ENCODE measurements around the gene EEA1. TPM values are rescaled to one million over a fixed set of nuclear protein-coding genes. Genes with fewer than 3 reads are reported as not detected.
A peak's percentile ranks its signal among the peaks of the same experiment; 100 is the strongest.
"Not testable (repeated sequence)": the region's sequence is repeated elsewhere in the genome, so short reads cannot be mapped to it uniquely, and the experiment has no call there.

EEA1 gene
- total RNA-seq, 1 donor from 2014 or later, result 15.5 TPM

DNA sequence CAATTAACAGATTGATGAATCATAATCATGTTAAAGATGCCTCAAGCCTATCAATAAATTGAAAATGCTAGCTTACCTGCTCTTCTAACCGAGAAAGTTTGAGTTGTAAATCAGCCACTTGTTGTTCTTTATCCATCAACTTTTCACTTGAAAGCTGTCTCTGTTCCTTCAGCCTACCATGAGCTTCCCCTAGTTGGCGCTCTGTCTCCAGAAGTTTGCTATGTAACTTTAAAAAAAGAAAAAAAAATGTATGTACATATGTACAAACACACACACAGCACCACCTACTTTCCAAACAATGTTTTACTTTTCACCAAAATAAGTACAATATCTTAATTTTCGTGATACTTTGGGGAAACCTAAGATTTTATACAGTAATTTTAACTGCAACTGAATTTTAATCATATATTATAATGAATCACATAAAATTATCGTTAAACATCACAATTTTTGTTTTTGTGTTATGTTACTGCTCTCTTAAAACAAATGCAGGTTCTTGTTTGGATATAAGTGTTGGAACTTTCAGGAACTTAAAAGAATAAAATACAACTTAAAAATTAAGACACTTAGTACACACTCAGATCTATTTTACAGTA, 101.2 kb downstream of the EEA1 start:
- peak; percentile 39 for FAIRE-seq
- DNase-seq (ENCODE audit: low spot score in 2 of 2), result no peak

DNA sequence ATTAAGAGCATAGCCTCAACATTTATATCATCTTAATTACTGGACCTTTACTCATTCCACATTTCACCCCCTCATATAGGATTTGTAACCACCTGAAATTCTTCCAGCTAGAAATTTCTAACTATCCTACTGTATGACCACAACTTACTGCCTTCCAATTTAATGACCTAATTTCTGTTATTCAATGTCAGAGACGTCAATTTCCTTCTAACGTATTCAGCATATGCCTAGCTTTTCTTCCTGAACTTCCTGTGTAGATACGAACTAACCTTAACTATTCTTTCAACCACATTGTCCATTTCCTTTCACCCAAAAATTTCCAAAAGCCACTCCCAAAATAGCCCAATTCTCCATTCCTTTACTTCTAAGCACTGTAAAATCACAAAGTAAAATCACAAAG, 108.0 kb downstream of the EEA1 start:
- no peak for DNase-seq (ENCODE audit: low spot score in 2 of 2)
- no peak for FAIRE-seq

DNA sequence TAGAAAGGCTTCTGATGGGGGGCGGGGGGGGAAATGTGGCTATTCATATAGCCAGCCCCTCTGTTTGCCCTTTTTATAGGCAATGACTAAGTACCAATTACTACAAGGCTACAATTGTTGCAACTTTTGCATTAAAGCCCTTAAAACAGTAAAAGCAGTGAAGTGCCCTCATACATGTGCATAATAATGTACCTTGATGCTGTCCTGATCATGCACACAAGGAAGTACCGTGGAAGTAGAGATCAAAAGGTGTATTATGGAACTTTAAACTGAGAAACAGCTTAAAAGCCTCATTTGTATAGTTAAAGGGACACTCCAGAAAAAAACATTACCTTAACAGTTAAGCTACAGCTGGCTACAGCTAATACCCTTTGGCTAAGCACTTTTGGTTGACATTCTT, 114.5 kb downstream of the EEA1 start:
- FAIRE-seq (no peak), DNase-seq (ENCODE audit: low spot score in 2 of 2) (no peak)

DNA sequence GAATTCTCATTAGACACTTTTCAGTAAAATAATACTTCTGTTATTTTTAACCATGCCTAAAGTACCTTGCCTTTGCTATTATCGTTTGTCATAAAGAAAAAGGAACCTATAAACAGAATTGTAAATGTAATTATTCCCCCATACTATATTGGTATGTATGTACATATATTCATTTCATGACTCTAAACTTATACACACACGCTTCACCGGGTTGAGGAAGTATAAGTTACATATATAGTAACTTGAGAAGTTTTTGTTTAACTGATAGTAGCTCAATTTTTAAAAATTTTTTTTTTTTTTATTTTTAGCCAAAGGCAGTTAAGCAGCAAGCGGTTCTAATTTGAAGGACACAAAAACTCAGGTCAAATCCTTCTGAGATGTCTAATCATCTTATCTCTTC, 118.7 kb downstream of the EEA1 start:
- no peak for FAIRE-seq
- no peak for DNase-seq (ENCODE audit: low spot score in 2 of 2)

DNA sequence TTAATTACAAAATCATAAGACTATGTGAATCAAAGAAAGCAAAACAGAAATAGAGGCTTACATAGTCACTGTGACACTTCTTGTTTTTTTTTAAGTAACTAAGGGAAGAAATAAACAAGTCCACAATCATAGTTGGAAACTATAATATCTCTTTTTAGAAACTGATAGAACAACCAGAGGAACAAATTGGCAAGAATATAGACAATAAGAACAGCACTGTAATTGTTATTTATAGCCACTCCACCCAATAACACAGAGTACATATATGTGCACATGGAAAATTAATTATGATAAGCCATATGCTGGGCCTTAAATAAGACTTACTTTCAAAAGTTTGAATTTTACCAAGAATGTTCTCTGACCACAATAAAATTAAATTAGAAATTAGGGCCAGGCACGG, 125.2 kb downstream of the EEA1 start:
- DNase-seq (ENCODE audit: low spot score in 2 of 2) (no peak), FAIRE-seq (no peak)

DNA sequence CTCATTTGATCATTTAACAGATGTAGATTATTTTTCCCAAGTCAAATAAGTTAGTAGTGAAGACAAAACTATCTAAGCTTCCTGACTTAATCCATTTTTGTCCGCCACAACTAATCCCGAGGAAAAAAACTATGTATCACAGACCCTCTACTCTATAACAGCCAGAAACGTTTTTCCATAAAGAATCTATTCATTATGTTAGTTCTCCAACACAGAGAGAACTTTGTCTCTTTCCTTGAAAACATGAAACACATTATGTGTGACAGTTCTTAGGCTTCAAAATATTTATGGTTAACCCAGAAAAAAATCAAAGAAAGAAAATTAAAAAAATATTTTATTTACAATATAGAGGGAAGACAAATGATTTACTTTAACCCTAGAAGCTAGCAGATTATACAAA, 126.2 kb downstream of the EEA1 start:
- no peak for DNase-seq (ENCODE audit: low spot score in 2 of 2)
- FAIRE-seq, result peak; percentile 91

DNA sequence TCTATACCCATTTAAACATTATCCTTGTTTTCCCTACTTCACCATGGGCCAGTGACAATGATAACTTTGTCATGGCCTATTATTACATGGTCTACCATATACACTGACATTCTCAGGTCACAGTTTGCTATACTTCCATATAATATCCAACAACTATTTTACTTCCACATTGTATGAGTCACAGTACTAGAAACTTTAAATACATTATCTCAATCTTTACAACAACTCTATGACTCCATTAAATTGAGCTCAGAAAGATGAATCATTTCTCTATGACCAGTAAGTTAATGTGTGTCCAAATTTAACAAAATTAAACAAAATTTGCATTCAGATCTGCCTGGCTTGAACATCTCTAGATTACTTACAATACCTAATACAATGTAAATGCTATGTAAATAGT, 132.4 kb downstream of the EEA1 start:
- no peak for FAIRE-seq
- no peak for DNase-seq (ENCODE audit: low spot score in 2 of 2)

DNA sequence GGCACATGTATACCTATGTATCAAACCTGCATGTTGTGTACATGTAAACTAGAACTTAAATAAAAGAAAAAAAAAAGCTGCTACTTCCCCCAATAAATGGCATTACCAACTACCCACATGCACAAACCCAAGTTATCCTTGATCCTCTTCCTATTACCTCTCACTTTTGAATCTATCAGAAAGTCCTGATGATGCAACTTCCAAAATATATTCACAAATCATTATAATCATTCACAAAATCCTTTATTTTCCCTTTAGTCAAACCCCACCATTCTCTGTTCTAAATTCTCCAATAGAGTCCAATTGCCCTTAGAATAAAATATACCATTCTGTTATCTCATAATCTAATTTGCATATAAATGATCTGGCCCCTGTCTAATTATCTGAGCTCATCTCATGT, 134.3 kb downstream of the EEA1 start:
- DNase-seq (ENCODE audit: low spot score in 2 of 2) (no peak), FAIRE-seq (no peak)

DNA sequence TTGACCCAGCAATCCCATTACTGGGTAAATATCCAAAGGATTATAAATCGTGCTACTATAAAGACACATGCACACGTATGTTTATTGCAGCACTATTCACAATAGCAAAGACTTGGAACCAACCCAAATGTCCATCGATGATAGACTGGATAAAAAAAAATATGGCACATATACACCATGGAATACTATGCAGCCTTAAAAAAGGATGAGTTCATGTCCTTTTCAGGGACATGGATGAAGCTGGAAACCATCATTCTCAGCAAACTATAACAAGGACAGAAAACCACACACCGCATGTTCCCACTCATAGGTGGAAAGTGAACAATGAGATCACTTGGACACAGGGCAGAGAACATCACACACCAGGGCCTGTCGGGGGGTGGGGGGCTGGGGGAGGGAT, 134.7 kb downstream of the EEA1 start:
- FAIRE-seq; DNase-seq (ENCODE audit: low spot score in 2 of 2): not testable (repeated sequence)

DNA sequence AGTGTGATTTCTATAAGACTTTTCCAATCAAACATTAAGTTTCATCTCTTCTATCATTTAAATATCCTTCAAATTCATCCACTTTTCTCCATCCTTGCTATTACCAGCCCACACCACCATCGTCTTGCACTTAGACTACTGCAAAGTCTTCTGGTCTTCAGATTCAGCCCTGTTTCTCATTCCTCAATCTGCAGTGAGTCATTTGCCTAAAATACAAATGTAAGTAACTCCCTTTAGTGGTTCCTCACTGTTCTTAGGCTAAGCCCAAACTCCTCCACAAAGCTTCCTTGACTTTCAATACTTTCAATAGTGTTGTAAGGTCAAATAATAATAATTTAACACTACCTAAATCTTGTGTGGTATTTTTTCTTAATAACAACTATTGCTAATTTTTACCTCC, 143.1 kb downstream of the EEA1 start:
- FAIRE-seq (no peak), DNase-seq (ENCODE audit: low spot score in 2 of 2) (no peak)

DNA sequence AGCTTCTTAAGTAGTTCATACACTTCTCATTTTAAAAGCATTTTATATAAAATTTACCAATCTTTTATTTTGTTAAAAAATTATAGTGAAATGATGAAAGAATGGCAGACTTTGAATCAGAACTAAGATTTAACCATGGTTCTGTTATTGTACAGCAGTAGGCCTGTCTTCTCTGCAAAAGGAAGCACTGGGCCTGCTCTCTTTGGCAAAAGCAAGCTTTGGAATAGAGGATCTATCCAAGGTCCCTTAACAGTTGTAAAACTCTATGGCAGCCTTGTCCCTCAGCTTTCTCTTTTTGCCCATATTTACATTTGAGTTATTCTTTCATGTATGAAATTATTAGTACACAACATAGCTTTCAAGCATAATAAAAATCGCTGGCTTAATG, 143.5 kb downstream of the EEA1 start:
- FAIRE-seq (no peak), DNase-seq (ENCODE audit: low spot score in 2 of 2) (no peak)

DNA sequence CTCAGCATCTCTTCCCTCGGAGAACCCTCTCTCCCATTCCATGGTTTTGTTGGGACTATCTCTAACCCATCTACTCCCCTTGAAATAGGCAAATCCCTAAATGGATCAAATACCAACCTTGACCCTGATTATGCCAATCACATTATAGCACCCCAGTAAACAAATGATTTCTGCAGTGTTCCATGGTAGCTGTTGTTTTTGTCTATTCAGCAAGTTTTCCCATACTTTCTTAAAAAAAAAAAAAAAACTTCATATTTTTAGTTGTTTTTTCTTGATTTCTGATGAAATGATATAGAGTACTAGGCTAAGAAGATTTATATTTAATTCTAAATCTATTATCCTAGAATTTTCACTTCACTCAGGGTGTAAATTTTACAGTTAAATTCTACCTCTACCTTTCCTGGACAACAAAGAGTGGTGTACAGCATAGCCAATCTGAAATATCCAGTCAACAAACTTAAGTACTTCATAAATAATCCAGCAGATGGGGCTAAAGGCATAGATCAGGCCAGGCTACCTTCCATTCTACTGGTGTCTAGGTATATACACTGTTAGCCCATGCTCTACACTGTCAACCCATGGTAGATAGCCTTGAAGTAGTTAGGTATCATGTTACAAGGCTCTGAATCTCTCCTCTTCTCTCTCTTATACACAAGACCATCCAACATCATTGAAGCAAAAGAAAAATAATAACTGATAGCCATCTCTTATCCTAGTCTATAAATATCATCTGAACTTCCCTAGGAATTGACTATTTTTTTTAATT, 144.1 kb downstream of the EEA1 start:
- DNase-seq (ENCODE audit: low spot score in 2 of 2), result peak in 1 of 2 donors; percentile 14
- FAIRE-seq, result peak; percentile 59

DNA sequence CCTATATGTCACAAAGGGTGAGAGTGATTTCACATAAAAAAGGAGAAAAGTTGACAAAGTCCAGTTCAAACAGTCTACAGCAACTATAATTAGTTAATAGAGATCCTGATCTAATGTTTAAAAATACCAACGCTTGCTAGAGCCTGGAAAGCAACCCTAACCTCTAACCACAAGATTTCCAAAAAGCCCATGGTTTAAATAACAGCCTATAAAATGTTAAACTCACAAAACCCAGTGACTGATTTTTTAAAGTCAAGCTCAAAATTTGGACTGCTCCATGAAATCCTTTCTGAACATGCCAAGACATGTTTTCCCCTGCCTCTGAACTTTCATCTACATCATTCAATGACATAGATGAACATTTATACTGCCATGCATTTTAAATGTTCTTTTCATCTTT, 144.7 kb downstream of the EEA1 start:
- DNase-seq (ENCODE audit: low spot score in 2 of 2) (no peak), FAIRE-seq (no peak)

DNA sequence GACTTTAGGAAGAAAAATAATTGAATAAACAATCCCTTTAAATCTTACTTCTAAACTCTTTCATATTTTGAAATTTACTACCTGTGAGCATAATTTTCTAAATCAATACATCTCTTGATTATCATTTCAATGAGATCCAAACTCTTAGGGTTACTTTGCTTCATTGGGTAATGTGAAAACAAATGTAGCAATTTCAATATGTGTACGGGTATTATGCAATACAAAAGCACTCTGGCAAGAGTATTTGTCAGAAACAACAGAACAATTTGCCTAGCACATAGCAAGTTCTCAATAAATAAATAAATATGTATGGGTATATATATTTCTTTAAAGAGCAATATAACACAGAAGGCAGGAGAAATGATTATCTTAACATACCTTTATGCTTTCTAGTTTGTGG, 149.2 kb downstream of the EEA1 start:
- FAIRE-seq, result no peak

DNA sequence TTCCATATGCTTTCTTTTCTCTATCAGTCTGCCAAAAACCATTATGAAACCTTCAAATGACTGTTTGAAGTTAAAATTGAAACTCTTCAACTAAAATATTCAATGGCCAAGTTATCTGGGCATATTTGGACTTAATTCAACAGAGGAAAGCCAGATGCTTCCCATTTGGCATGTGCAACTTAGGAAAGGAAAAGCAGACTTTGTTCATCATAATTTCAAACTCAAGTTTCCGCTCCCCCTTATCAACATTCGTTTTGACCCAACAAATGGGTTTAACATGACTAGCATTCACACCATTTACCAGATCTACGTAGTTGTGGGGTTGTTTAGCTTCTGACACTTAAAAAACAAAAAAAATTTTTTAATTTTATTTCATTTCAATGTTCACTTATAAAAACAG, 150.6 kb downstream of the EEA1 start:
- no peak for FAIRE-seq
- DNase-seq (ENCODE audit: low spot score in 2 of 2), result no peak

More for the DNA sequence above, 149.2 kb downstream of the EEA1 start:
- no peak for DNase-seq (ENCODE audit: low spot score in 2 of 2)

DNA sequence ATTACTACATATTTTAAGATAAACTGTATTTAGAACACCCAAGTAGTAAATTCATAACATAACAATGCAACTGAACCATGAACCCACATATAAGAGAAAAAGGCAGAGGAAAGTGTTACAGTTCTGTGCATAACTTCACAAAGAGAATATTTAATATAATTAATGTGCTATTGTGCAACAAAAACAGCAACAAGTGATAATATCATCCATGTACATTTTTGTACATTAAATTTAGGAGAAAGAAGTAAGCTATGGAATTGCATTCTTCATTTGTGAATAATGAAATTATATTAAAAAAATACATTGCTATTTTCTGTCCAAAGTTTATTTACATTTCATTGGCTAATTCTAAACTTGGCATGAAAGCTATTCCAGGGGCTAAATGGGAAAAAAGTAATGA, 153.7 kb downstream of the EEA1 start:
- FAIRE-seq (no peak), DNase-seq (ENCODE audit: low spot score in 2 of 2) (no peak)

DNA sequence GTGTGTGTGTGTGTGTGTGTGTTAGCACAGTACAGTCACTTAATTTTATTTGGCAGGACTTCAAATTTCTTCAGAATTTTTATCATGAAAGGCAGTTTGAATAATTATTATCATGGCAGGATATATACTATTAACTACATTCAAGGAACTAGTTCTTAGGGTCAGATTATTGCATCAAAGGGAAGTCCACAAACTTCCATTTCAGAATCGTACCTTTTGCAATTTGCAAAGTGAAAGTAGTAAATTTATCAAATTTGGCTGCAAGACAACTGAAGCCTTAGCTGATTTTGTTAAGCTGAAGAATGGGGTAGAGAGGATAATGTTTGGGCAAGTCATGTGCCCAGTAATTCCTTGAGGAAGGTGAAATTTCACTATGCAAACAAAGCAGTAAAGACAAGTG, 158.1 kb downstream of the EEA1 start:
- DNase-seq (ENCODE audit: low spot score in 2 of 2), result no peak
- no peak for FAIRE-seq

DNA sequence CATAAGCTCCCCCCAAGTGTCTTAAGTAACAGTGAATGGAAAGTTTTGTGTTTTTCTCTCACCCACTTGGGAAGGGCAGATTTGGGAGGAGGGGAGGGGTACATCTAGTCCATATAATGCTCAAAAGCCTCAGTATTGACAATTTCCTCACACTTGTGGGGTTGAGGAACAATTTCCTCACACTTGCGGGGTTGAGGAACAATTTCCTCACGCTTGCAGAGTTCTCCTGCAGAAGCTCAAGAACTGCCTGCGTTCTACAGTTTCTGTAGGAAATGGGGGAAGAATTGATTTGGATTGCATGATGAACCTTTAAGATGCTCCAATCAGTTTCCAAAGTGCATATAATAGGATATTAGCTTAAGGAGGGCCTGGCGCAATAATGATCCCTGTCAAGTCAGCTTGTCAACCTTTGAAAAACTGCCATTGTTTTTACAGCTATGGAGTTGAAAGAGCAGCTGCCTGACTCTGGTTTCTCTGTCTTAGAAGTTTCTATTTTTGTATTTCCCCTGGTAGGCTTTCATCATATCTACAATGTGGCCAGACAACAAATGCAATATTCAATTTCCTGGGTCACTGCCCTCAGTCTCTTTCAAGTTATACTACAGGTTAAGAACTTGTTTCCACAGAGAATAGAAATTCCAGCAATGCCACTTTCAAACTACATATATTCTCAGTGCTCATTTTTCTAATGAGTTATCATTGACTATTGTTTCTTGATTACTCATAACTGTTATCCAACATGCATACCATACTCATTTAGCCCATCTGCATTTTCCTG, 159.8 kb downstream of the EEA1 start:
- FAIRE-seq (no peak), DNase-seq (ENCODE audit: low spot score in 2 of 2) (no peak)

DNA sequence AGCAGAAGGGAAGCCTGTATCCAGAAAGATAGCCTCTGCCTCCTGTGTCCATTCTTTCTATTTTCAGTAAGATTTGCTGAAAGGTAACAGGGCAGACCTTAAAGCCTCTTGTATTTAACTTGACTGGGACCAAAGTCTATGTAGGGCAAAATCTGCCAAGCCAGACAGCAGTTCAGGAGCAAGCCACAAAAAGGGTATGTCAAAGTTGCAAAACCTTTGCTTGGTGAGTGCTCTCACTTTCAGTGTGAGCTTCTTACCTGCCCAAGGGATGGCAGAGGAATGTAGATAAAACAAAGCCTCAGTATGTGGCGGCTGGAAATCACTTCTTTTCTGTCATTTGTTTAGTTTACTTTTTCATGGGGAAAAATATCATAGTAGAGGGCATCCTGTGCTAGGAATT, 163.2 kb downstream of the EEA1 start:
- DNase-seq (ENCODE audit: low spot score in 2 of 2) (no peak), FAIRE-seq (no peak)

DNA sequence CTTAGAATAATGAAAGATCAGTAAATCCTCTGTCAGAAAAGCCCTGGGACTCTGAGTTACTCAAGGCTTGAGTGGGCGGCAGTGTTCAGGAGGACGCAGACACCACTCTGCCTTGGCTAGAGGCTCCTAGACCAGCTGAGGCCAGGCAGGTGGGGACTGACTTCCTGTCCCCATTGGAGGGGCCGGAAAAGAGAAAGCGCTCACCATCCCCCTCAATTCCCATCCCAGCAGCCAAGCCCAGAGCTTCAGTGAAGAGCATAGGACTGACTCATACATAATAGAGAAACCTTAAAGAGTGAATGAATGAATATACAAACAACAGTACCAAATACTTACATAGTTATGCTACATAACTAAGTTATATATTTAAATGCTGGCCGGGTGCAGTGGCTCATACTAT, 164.3 kb downstream of the EEA1 start:
- DNase-seq (ENCODE audit: low spot score in 2 of 2), result no peak
- FAIRE-seq, result no peak

DNA sequence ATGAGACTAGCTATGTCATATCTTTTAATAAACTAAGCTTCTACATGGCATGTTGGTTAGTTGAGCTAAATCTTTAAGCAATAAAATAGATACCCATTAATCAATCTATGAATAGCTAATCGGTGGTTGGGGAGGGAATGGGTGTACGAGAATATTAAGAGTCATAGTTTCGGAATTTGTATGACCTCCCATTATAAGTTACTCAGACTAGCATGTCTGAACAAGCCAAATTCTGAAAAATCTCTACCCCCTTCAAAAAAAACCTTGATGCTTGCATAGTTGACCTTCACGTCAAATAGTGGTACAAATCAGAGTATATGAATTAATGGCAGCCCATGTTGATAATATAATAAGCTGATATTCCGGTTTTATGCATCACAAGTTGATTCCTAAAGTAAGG, 166.3 kb downstream of the EEA1 start:
- FAIRE-seq (no peak), DNase-seq (ENCODE audit: low spot score in 2 of 2) (no peak)

All from frontal cortex (tissue), 4 donors.